SK-N-SH (cell line): ENCODE data around the gene HSCB. TPM values are rescaled to one million over a fixed set of nuclear protein-coding genes. Genes with fewer than 3 reads are reported as not detected.

Experiments
- CTCF ChIA-PET: fragments of 300-600, 350-600 bp; formaldehyde crosslinking; extraction: SDS; loops from one replicate; lab custom pipeline; 2021; lab: Yijun Ruan, JAX
- POLR2A ChIA-PET: fragments of 350-600 bp; sonication (Branson Sonifier 250); formaldehyde crosslinking; extraction: SDS; loops from one replicate; lab custom pipeline; 2020; ENCODE audit warnings: antibody characterized with exemption, inconsistent platforms; lab: Yijun Ruan, JAX
- DNase-seq: peaks from one replicate; pipeline ENCODE4 v3.0.0; 2012
- H2AFZ ChIP-seq: fragments of 200-600 bp; sonication (generic); 2 replicates; pipeline ENCODE4 v1.8.1; 2016; ENCODE audit warnings: antibody characterized with exemption, mild to moderate bottlenecking, low read depth
- H3F3A ChIP-seq: fragments of 200-600 bp; sonication (generic); replicated peaks from 2 replicates; pipeline ENCODE3; 2016; ENCODE audit warnings: antibody characterized with exemption, mild to moderate bottlenecking; ENCODE audit not compliant: insufficient read depth
- H3K27ac ChIP-seq, 2 experiments: fragments of 200-500 bp in 1 of 2; fragments of 200-600 bp in 1 of 2; sonication (Bioruptor generic) in 1 of 2; sonication (generic), shearing (Covaris generic) in 1 of 2; 2 replicates each; pipeline versions ENCODE4 v1.5.1 to v1.6.1; 2014 to 2016; ENCODE audit warnings: low read depth in 2 of 2, inconsistent platforms in 1 of 2, low read length in 1 of 2, mild to moderate bottlenecking in 1 of 2, mixed read lengths in 1 of 2
- H3K27me3 ChIP-seq: fragments of 200-600 bp; sonication (generic), shearing (Covaris generic); 2 replicates; pipeline ENCODE4 v1.6.1; 2016; ENCODE audit warnings: mixed run types; ENCODE audit not compliant: insufficient read depth
- H3K36me3 ChIP-seq, 2 experiments: fragments of 200-500 bp in 1 of 2; fragments of 200-600 bp in 1 of 2; sonication (Bioruptor generic) in 1 of 2; sonication (generic) in 1 of 2; replicated peaks in 1 of 2; 2 replicates each; pipeline versions ENCODE3 to v1.5.1; 2014 to 2016; ENCODE audit warnings: low read length in 1 of 2, mild to moderate bottlenecking in 1 of 2; ENCODE audit not compliant: insufficient read depth in 2 of 2, control insufficient read depth in 1 of 2
- H3K4me1 ChIP-seq, 2 experiments: fragments of 200-500 bp in 1 of 2; fragments of 200-600 bp in 1 of 2; sonication (Bioruptor generic) in 1 of 2; sonication (generic), shearing (Covaris generic) in 1 of 2; 2 replicates each; pipeline versions ENCODE4 v1.5.1 to v1.6.1; 2014 to 2016; ENCODE audit warnings: low read depth in 1 of 2, low read length in 1 of 2, mixed run types in 1 of 2; ENCODE audit not compliant: insufficient read depth in 2 of 2, control insufficient read depth in 1 of 2
- H3K4me2 ChIP-seq: fragments of 200-600 bp; sonication (generic), shearing (Covaris generic); 2 replicates; pipeline ENCODE4 v1.6.1; 2017; ENCODE audit warnings: mixed run types
- H3K4me3 ChIP-seq, 2 experiments: fragments of 200-500 bp in 1 of 2; fragments of 200-600 bp in 1 of 2; sonication (Bioruptor generic) in 1 of 2; sonication (generic), shearing (Covaris generic) in 1 of 2; 2 replicates each; pipeline versions ENCODE4 v1.5.1 to v1.8.1; 2014 to 2016; ENCODE audit warnings: low read depth in 2 of 2, inconsistent platforms in 1 of 2, low read length in 1 of 2, mild to moderate bottlenecking in 1 of 2, mixed read lengths in 1 of 2, moderate library complexity in 1 of 2
- H3K79me2 ChIP-seq: fragments of 200-600 bp; sonication (generic); 2 replicates; pipeline ENCODE4 v1.8.1; 2017; ENCODE audit warnings: mild to moderate bottlenecking; ENCODE audit not compliant: insufficient read depth
- H3K9ac ChIP-seq: fragments of 200-600 bp; sonication (generic); 2 replicates; pipeline ENCODE4 v1.6.1; 2017; ENCODE audit warnings: mixed run types
- H3K9me2 ChIP-seq: fragments of 200-600 bp; sonication (generic); 2 replicates; pipeline ENCODE4 v1.6.1; 2017; ENCODE audit warnings: mixed run types
- H3K9me3 ChIP-seq: fragments of 200-600 bp; sonication (generic); 2 replicates; pipeline ENCODE4 v1.6.1; 2017; ENCODE audit warnings: mixed run types, mild to moderate bottlenecking, moderate library complexity
- H4K20me1 ChIP-seq: fragments of 200-600 bp; sonication (generic); 2 replicates; pipeline ENCODE4 v1.6.1; 2017; ENCODE audit warnings: mild to moderate bottlenecking, mixed run types; ENCODE audit not compliant: insufficient read depth
- CHD2 ChIP-seq: fragments of 150-350 bp; IDR thresholded peaks from 2 replicates; pipeline ENCODE4 v1.6.1; 2018; ENCODE audit warnings: low read length; ENCODE audit not compliant: partially characterized antibody
- ELF1 ChIP-seq: IDR thresholded peaks from 2 replicates; pipeline ENCODE4 v1.4.0; 2012
- EZH2phosphoT487 ChIP-seq: fragments of 200-600 bp; sonication (generic); IDR thresholded peaks from 2 replicates; pipeline ENCODE4 v1.6.1; 2017; ENCODE audit warnings: low read depth, mixed run types, mild to moderate bottlenecking, antibody characterized with exemption, moderate library complexity, borderline replicate concordance
- FOXJ3 ChIP-seq: sonication (generic); formaldehyde crosslinking; IDR thresholded peaks from 2 replicates; pipeline ENCODE4 v1.5.1; 2020; ENCODE audit warnings: mild to moderate bottlenecking, missing genetic modification reagents
- GABPA ChIP-seq: IDR thresholded peaks from 2 replicates; pipeline ENCODE4 v1.4.0; 2012; ENCODE audit warnings: low read depth, mild to moderate bottlenecking
- IRF3 ChIP-seq: fragments of 150-350 bp; IDR thresholded peaks from 2 replicates; pipeline ENCODE4 v1.6.1; 2016; ENCODE audit warnings: mild to moderate bottlenecking, low read depth, low read length
- MXI1 ChIP-seq: IDR thresholded peaks from 2 replicates; pipeline ENCODE4 v1.6.1; 2012; ENCODE audit warnings: mild to moderate bottlenecking, low read depth, low read length, improper control_type of control experiment
- NFIC ChIP-seq: IDR thresholded peaks from 2 replicates; pipeline ENCODE4 v1.4.0; 2012; ENCODE audit warnings: borderline replicate concordance
- POLR2AphosphoS5 ChIP-seq: IDR thresholded peaks from 2 replicates; pipeline ENCODE4 v1.6.1; 2012; ENCODE audit warnings: low read depth, low read length
- RAD21 ChIP-seq: IDR thresholded peaks from 2 replicates; pipeline ENCODE4 v1.6.1; 2012; ENCODE audit warnings: mild to moderate bottlenecking, low read length
- RCOR1 ChIP-seq: fragments of 150-350 bp; IDR thresholded peaks from 2 replicates; pipeline ENCODE4 v1.6.1; 2017; ENCODE audit warnings: antibody characterized with exemption, low read length
- RFX5 ChIP-seq: IDR thresholded peaks from 2 replicates; pipeline ENCODE4 v1.6.1; 2012; ENCODE audit warnings: mild to moderate bottlenecking, improper control_type of control experiment, low read length
- RXRA ChIP-seq: IDR thresholded peaks from 2 replicates; pipeline ENCODE4 v1.4.0; 2012; ENCODE audit warnings: low read depth, mild to moderate bottlenecking, borderline replicate concordance
- TAF1 ChIP-seq: IDR thresholded peaks from 2 replicates; pipeline ENCODE4 v1.6.1; 2012; ENCODE audit warnings: low read depth, mild to moderate bottlenecking, low read length, moderate library complexity, borderline replicate concordance
- TCF12 ChIP-seq: IDR thresholded peaks from 2 replicates; pipeline ENCODE4 v1.4.0; 2012
- WGBS: methylation state at CpG from one replicate; pipeline ENCODE4 v1.1.6; 2017; ENCODE audit warnings: low lambda C conversion rate; 5-methylcytosine and 5-hydroxymethylcytosine counted together
- polyA plus RNA-seq, 3 experiments: library from polyadenylated mRNA; depleted of rRNA; stranded (reverse); fragments of >200 nt; gene quantifications; 2 replicates each; pipeline ENCODE4 v1.2.3, GENCODE V29; 2012
- TF ChIP-seq, protein P1 (sequence below): IDR thresholded peaks from 2 replicates; pipeline ENCODE4 v1.4.0; 2012; ENCODE audit warnings: low read depth, borderline replicate concordance
- TF ChIP-seq, protein P2 (sequence below): fragments of 200-600 bp; sonication (generic); IDR thresholded peaks from 2 replicates; pipeline ENCODE4 v1.6.1; 2017; ENCODE audit warnings: antibody characterized with exemption, mild to moderate bottlenecking, moderate library complexity
- TF ChIP-seq, protein P3 (sequence below): IDR thresholded peaks from 2 replicates; pipeline ENCODE4 v1.6.1; 2012; ENCODE audit warnings: mild to moderate bottlenecking, low read depth, low read length, moderate library complexity
- TF ChIP-seq, protein P4 (sequence below): IDR thresholded peaks from 2 replicates; pipeline ENCODE4; 2012
- TF ChIP-seq, protein P5 (sequence below): fragments of 150-350 bp; IDR thresholded peaks from 2 replicates; pipeline ENCODE4 v1.6.1; 2017; ENCODE audit warnings: antibody characterized with exemption, low read length, low read depth, borderline replicate concordance

Gene HSCB
- polyA plus RNA-seq, 1 of the 3 experiments (the other 2 are of a cell fraction) = 19.9 TPM

DNA sequence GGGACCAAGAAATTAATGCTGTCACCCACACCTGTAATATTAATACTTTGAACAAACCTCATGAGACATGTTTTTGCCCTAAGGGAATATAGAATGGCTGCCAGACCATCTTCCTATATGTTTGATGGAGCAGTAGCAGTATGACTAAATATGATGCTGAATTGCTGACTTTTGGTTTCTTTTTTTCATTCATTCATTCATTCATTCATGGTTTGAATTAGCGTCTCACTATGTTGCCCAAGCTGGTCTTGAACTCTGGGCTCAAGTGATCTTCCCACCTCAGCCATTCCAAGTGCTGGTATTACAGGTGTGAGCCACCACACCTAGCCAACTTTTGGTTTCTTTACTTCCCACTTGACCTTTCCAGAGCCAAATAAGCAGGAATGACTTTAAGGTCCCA lies 38.5 kb downstream of the HSCB start:
- Histone ChIP-seq H4K20me1 (peaks cover 20% of the 10 kb centered on the region; the same call in 1 of the 2 replicates), H3K4me1 (no peaks in the 10 kb centered on the region), H3K9me2 (no peaks in the 10 kb centered on the region), H3K27ac (no peak overlapping the region)
- POLR2A ChIA-PET = interaction anchor here (1.3 kb wide), 1 partner anchor 20 kb away, joined by 4 read pairs; the partner anchor contains the start of gene XBP1
- TF ChIP-seq FOXJ3 (CRISPR knock-in tag) (no peak), RXRA (no peak), RFX5 (no peak), RAD21 (no peak), POLR2AphosphoS5 (no peak), MXI1 (no peak), ELF1 (no peak), TAF1 (no peak), EZH2phosphoT487 (no peak), RCOR1 (no peak), CHD2 (no peak), TCF12 (no peak), NFIC (no peak), IRF3 (no peak), GABPA (no peak)
- TF ChIP-seq, protein P1, sequence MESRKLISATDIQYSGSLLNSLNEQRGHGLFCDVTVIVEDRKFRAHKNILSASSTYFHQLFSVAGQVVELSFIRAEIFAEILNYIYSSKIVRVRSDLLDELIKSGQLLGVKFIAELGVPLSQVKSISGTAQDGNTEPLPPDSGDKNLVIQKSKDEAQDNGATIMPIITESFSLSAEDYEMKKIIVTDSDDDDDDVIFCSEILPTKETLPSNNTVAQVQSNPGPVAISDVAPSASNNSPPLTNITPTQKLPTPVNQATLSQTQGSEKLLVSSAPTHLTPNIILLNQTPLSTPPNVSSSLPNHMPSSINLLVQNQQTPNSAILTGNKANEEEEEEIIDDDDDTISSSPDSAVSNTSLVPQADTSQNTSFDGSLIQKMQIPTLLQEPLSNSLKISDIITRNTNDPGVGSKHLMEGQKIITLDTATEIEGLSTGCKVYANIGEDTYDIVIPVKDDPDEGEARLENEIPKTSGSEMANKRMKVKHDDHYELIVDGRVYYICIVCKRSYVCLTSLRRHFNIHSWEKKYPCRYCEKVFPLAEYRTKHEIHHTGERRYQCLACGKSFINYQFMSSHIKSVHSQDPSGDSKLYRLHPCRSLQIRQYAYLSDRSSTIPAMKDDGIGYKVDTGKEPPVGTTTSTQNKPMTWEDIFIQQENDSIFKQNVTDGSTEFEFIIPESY = no peak
- TF ChIP-seq, protein P2, sequence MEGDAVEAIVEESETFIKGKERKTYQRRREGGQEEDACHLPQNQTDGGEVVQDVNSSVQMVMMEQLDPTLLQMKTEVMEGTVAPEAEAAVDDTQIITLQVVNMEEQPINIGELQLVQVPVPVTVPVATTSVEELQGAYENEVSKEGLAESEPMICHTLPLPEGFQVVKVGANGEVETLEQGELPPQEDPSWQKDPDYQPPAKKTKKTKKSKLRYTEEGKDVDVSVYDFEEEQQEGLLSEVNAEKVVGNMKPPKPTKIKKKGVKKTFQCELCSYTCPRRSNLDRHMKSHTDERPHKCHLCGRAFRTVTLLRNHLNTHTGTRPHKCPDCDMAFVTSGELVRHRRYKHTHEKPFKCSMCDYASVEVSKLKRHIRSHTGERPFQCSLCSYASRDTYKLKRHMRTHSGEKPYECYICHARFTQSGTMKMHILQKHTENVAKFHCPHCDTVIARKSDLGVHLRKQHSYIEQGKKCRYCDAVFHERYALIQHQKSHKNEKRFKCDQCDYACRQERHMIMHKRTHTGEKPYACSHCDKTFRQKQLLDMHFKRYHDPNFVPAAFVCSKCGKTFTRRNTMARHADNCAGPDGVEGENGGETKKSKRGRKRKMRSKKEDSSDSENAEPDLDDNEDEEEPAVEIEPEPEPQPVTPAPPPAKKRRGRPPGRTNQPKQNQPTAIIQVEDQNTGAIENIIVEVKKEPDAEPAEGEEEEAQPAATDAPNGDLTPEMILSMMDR = no peak
- TF ChIP-seq, protein P3, sequence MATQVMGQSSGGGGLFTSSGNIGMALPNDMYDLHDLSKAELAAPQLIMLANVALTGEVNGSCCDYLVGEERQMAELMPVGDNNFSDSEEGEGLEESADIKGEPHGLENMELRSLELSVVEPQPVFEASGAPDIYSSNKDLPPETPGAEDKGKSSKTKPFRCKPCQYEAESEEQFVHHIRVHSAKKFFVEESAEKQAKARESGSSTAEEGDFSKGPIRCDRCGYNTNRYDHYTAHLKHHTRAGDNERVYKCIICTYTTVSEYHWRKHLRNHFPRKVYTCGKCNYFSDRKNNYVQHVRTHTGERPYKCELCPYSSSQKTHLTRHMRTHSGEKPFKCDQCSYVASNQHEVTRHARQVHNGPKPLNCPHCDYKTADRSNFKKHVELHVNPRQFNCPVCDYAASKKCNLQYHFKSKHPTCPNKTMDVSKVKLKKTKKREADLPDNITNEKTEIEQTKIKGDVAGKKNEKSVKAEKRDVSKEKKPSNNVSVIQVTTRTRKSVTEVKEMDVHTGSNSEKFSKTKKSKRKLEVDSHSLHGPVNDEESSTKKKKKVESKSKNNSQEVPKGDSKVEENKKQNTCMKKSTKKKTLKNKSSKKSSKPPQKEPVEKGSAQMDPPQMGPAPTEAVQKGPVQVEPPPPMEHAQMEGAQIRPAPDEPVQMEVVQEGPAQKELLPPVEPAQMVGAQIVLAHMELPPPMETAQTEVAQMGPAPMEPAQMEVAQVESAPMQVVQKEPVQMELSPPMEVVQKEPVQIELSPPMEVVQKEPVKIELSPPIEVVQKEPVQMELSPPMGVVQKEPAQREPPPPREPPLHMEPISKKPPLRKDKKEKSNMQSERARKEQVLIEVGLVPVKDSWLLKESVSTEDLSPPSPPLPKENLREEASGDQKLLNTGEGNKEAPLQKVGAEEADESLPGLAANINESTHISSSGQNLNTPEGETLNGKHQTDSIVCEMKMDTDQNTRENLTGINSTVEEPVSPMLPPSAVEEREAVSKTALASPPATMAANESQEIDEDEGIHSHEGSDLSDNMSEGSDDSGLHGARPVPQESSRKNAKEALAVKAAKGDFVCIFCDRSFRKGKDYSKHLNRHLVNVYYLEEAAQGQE = no peak
- TF ChIP-seq, protein P4, sequence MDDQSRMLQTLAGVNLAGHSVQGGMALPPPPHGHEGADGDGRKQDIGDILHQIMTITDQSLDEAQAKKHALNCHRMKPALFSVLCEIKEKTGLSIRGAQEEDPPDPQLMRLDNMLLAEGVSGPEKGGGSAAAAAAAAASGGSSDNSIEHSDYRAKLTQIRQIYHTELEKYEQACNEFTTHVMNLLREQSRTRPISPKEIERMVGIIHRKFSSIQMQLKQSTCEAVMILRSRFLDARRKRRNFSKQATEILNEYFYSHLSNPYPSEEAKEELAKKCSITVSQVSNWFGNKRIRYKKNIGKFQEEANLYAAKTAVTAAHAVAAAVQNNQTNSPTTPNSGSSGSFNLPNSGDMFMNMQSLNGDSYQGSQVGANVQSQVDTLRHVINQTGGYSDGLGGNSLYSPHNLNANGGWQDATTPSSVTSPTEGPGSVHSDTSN = no peak
- TF ChIP-seq, protein P5, sequence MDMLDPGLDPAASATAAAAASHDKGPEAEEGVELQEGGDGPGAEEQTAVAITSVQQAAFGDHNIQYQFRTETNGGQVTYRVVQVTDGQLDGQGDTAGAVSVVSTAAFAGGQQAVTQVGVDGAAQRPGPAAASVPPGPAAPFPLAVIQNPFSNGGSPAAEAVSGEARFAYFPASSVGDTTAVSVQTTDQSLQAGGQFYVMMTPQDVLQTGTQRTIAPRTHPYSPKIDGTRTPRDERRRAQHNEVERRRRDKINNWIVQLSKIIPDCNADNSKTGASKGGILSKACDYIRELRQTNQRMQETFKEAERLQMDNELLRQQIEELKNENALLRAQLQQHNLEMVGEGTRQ = no peak
- TF ChIP-seq, all 33 proteins: peak for 0
- CTCF ChIA-PET = interaction anchor here (1.3 to 1.5 kb wide), 4 partner anchors 8 to 49 kb away, joined by 3 to 4 read pairs (median 4); partner anchors contain the start of gene CCDC117
- Histone ChIP-seq H3K36me3 (peaks cover 15 to 78% of the 10 kb centered on the region in 2 experiments), H3K4me3 (no peak overlapping the region), H2AFZ (no peak overlapping the region), H3K9me3 (no peaks in the 10 kb centered on the region), H3K4me2 (no peak overlapping the region), H3K9ac (no peak overlapping the region), H3K27me3 (no peaks in the 10 kb centered on the region), H3K79me2 (peaks cover 68% of the 10 kb centered on the region), H3F3A (peaks cover 4% of the 10 kb centered on the region)
- 100% methylated on average over 1 of the region's 1 CpG for WGBS
- no peak for DNase-seq
